ENCODE results near the gene COL19A1.

COL19A1 gene

GRCh38 chr6:70040766-70041165, 174.4 kb downstream of the COL19A1 start:
- FAIRE-seq (no peak), DNase-seq (ENCODE audit: insufficient read length, low spot score) (no peak)

- FAIRE-seq (no peak), DNase-seq (ENCODE audit: insufficient read length, low spot score) (no peak)
Observed at GRCh38 chr6:70041411-70041810, 175.1 kb downstream of the COL19A1 start.

GRCh38 chr6:70045413-70045812, 179.1 kb downstream of the COL19A1 start:
- FAIRE-seq: no peak
- DNase-seq (ENCODE audit: insufficient read length, low spot score): no peak

GRCh38 chr6:70051197-70052124, 185.1 kb downstream of the COL19A1 start:
- DNase-seq (ENCODE audit: insufficient read length, low spot score) (no peak), FAIRE-seq (no peak)

GRCh38 chr6:70059039-70059719, 192.8 kb downstream of the COL19A1 start:
- FAIRE-seq: peak; percentile 28
- no peak for DNase-seq (ENCODE audit: insufficient read length, low spot score)

GRCh38 chr6:70060680-70061079, 194.3 kb downstream of the COL19A1 start:
- no peak for DNase-seq (ENCODE audit: insufficient read length, low spot score)
- no peak for FAIRE-seq

- no peak for FAIRE-seq
Observed at GRCh38 chr6:70061546-70061945, 195.2 kb downstream of the COL19A1 start.

GRCh38 chr6:70062010-70062409, 195.7 kb downstream of the COL19A1 start:
- no peak for FAIRE-seq
- DNase-seq (ENCODE audit: insufficient read length, low spot score): no peak

More at GRCh38 chr6:70061546-70061945, 195.2 kb downstream of the COL19A1 start:
- DNase-seq (ENCODE audit: insufficient read length, low spot score): no peak

GRCh38 chr6:70072540-70073179, 206.3 kb downstream of the COL19A1 start:
- no peak for DNase-seq (ENCODE audit: insufficient read length, low spot score)

GRCh38 chr6:70073637-70074036, 207.3 kb downstream of the COL19A1 start:
- no peak for FAIRE-seq
- no peak for DNase-seq (ENCODE audit: insufficient read length, low spot score)

More at GRCh38 chr6:70072540-70073179, 206.3 kb downstream of the COL19A1 start:
- no peak for FAIRE-seq

GRCh38 chr6:70079241-70079640, 212.9 kb downstream of the COL19A1 start:
- peak; percentile 65 for FAIRE-seq
- DNase-seq (ENCODE audit: insufficient read length, low spot score): no peak

- DNase-seq (ENCODE audit: insufficient read length, low spot score) (no peak), FAIRE-seq (peak; percentile 21)
Observed at GRCh38 chr6:70080443-70081070, 214.2 kb downstream of the COL19A1 start.

GRCh38 chr6:70082830-70083229, 216.5 kb downstream of the COL19A1 start:
- no peak for FAIRE-seq
- DNase-seq (ENCODE audit: insufficient read length, low spot score): no peak

GRCh38 chr6:70086806-70087205, 220.4 kb downstream of the COL19A1 start:
- no peak for DNase-seq (ENCODE audit: insufficient read length, low spot score)
- FAIRE-seq: no peak

- peak; percentile 44 for FAIRE-seq
- no peak for DNase-seq (ENCODE audit: insufficient read length, low spot score)
Observed at GRCh38 chr6:70094156-70094555, 227.8 kb downstream of the COL19A1 start.

GRCh38 chr6:70099732-70100131, 233.4 kb downstream of the COL19A1 start:
- DNase-seq (ENCODE audit: insufficient read length, low spot score): no peak
- no peak for FAIRE-seq

- DNase-seq (ENCODE audit: insufficient read length, low spot score) (no peak), FAIRE-seq (no peak)
Observed at GRCh38 chr6:70103798-70104197, 237.4 kb downstream of the COL19A1 start.

GRCh38 chr6:70107852-70108629, 241.7 kb downstream of the COL19A1 start:
- DNase-seq (ENCODE audit: insufficient read length, low spot score) (no peak), FAIRE-seq (peak; percentile 92)

GRCh38 chr6:70110126-70111022, 244.0 kb downstream of the COL19A1 start:
- FAIRE-seq: no peak
- DNase-seq (ENCODE audit: insufficient read length, low spot score): no peak

Measured in GM19239 (cell line).